GM19395 (cell line): ENCODE results near the gene FGD6.
"Not testable (repeated sequence)": the region's sequence is repeated elsewhere in the genome, so short reads cannot be mapped to it uniquely, and the experiment has no call there.

ENCODE experiments used
- ATAC-seq: cut with Tn5 transposase; IDR thresholded peaks from one replicate; pipeline ENCODE4 v1.9.1; 2021; ENCODE audit warnings: mild to moderate bottlenecking, moderate library complexity; ENCODE audit not compliant: unreplicated experiment

FGD6 gene

GRCh38 chr12:95217377-95218149, at the start of gene FGD6, which contains the start of gene VEZT:
TSS of gene FGD6 (minus strand) at chr12:95217467. CDS start at chr12:95217240, 227 bp downstream.
TSS of gene VEZT (plus strand) at chr12:95217807. CDS start at chr12:95217851, 44 bp downstream.
- peak; percentile 93 for ATAC-seq

GRCh38 chr12:95266254-95266653, 49.0 kb upstream of the FGD6 start:
- no peak for ATAC-seq

GRCh38 chr12:95265765-95266164, 48.5 kb upstream of the FGD6 start:
- no peak for ATAC-seq

- no peak for ATAC-seq
These were observed 45.5 kb upstream of the FGD6 start for GRCh38 chr12:95262808-95263207.

GRCh38 chr12:95261109-95261508, 43.8 kb upstream of the FGD6 start:
- ATAC-seq, result no peak

GRCh38 chr12:95259368-95259767, 42.1 kb upstream of the FGD6 start:
- no peak for ATAC-seq

- no peak for ATAC-seq
These were observed 41.5 kb upstream of the FGD6 start for GRCh38 chr12:95258803-95259202.

GRCh38 chr12:95258151-95258550, 40.9 kb upstream of the FGD6 start:
- no peak for ATAC-seq

- no peak for ATAC-seq
These were observed 40.3 kb upstream of the FGD6 start for GRCh38 chr12:95257541-95257940.

GRCh38 chr12:95253386-95253785, 36.1 kb upstream of the FGD6 start:
- no peak for ATAC-seq

GRCh38 chr12:95248604-95249360, 31.5 kb upstream of the FGD6 start:
- ATAC-seq, result no peak

- no peak for ATAC-seq
These were observed 30.8 kb upstream of the FGD6 start for GRCh38 chr12:95248095-95248494.

- no peak for ATAC-seq
These were observed 27.1 kb upstream of the FGD6 start for GRCh38 chr12:95244350-95244749.

- no peak for ATAC-seq
These were observed 26.4 kb upstream of the FGD6 start for GRCh38 chr12:95243497-95244183.

GRCh38 chr12:95241761-95242506, 24.7 kb upstream of the FGD6 start:
- ATAC-seq, result no peak

GRCh38 chr12:95241138-95241537, 23.9 kb upstream of the FGD6 start:
- ATAC-seq, result not testable (repeated sequence)

GRCh38 chr12:95240556-95240955, 23.3 kb upstream of the FGD6 start:
- ATAC-seq, result no peak

- ATAC-seq, result not testable (repeated sequence)
These were observed 22.6 kb upstream of the FGD6 start for GRCh38 chr12:95239835-95240234.

- no peak for ATAC-seq
These were observed 21.9 kb upstream of the FGD6 start for GRCh38 chr12:95239216-95239615.

GRCh38 chr12:95238150-95238549, 20.9 kb upstream of the FGD6 start:
- ATAC-seq, result no peak

- no peak for ATAC-seq
These were observed 20.0 kb upstream of the FGD6 start for GRCh38 chr12:95237315-95237714.
